Measurements from ENCODE around the gene CPNE6.

- TF ChIP-seq RCOR1 (IDR thresholded peaks at IDR 0.05; ENCODE audit: low read length) (no peak), CTCF (IDR thresholded peaks at IDR 0.05) (no peak), GABPA (IDR thresholded peaks at IDR 0.05; ENCODE audit: low read depth) (no peak), FOXJ3 (CRISPR knock-in tag; IDR thresholded peaks at IDR 0.05) (no peak), RFX5 (IDR thresholded peaks at IDR 0.05; ENCODE audit: low read length) (no peak), TAF1 (IDR thresholded peaks at IDR 0.05; ENCODE audit: borderline replicate concordance, low read depth, low read length) (no peak), YY1 (IDR thresholded peaks at IDR 0.05; ENCODE audit: low read depth) (no peak), MAX (IDR thresholded peaks at IDR 0.05; ENCODE audit: low read depth) (no peak), TEAD4 (IDR thresholded peaks at IDR 0.05; ENCODE audit: borderline replicate concordance, insufficient read depth) (no peak), POLR2AphosphoS5 (IDR thresholded peaks at IDR 0.05; ENCODE audit: low read depth, low read length) (no peak)
Measured at GRCh38 chr14:24072436-24072835, 1.1 kb downstream of the CPNE6 start.

Measured in SK-N-SH (cell line).